GM12865 (cell line): ENCODE measurements around the gene TNF.

Source experiments
- DNase-seq: peaks from one replicate; pipeline ENCODE4 v3.0.0; 2010; ENCODE audit warnings: low read depth
- H3K4me3 ChIP-seq: 2 replicates; pipeline ENCODE4 v1.5.1; 2011; ENCODE audit warnings: mild to moderate bottlenecking, low read depth, low read length, control low read depth
- CTCF ChIP-seq: IDR thresholded peaks from 2 replicates; pipeline ENCODE4 v1.5.1; 2011; ENCODE audit warnings: low read length, control low read depth, low read depth, inconsistent platforms; ENCODE audit not compliant: insufficient read depth; ENCODE audit errors: missing control alignments

Gene TNF

GRCh38 chr6:31575335-31575901, at the start of gene TNF:
Gene TNF, plus strand, starts transcription at chr6:31575565. Its CDS starts 177 bp downstream, at chr6:31575742.
- H3K4me3 ChIP-seq, result peak within 1 kb of the TSS; percentile 73
- no peak for TF ChIP-seq CTCF
- peak; percentile 94 for DNase-seq

DNA sequence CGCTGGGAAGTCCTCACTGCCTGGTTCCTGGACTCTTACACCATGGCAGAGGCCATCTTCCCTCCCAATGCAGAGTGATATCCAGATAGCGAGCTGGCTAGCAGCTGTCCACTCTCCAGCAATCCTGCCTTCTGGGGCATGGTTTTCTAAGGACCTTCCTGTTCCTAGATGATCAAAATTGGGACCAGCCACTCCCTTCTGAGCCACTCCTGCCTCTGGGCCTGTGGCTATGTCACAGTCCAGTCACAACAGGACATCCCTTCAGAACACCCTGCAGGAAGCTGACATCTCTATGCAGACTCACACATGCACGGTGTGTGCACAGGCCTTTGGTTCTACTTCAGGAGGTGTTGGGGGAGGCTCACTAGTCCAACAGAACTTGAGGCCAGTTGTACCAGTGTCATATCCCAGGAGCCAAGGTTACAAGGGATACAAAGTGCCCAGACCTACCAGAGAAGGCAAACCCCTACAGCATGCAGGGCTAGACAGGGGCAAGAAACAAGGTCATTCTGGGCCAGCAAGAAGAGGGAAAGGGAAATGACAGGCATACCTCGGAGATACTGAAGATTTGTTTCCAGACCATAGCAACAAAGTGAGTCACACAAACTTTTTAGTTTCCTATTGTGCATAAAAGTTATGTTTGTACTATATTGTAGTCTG, 49.3 kb upstream of the TNF start:
- no peak for DNase-seq

GRCh38 chr6:31528307-31528777, 47.0 kb upstream of the TNF start:
- TF ChIP-seq CTCF, result no peak
- DNase-seq, result no peak
- H3K4me3 ChIP-seq, result no peak overlapping the region

More for the DNA sequence above, 49.3 kb upstream of the TNF start:
- no peak for TF ChIP-seq CTCF
- no peak overlapping the region for H3K4me3 ChIP-seq

GRCh38 chr6:31528821-31529328, 46.5 kb upstream of the TNF start, which contains the start of gene MCCD1:
Gene MCCD1, plus strand, starts transcription at chr6:31528962. Its CDS starts 53 bp downstream, at chr6:31529015.
- no peak for TF ChIP-seq CTCF
- H3K4me3 ChIP-seq, result no peak within 1 kb of the TSS
- DNase-seq, result no peak

DNA sequence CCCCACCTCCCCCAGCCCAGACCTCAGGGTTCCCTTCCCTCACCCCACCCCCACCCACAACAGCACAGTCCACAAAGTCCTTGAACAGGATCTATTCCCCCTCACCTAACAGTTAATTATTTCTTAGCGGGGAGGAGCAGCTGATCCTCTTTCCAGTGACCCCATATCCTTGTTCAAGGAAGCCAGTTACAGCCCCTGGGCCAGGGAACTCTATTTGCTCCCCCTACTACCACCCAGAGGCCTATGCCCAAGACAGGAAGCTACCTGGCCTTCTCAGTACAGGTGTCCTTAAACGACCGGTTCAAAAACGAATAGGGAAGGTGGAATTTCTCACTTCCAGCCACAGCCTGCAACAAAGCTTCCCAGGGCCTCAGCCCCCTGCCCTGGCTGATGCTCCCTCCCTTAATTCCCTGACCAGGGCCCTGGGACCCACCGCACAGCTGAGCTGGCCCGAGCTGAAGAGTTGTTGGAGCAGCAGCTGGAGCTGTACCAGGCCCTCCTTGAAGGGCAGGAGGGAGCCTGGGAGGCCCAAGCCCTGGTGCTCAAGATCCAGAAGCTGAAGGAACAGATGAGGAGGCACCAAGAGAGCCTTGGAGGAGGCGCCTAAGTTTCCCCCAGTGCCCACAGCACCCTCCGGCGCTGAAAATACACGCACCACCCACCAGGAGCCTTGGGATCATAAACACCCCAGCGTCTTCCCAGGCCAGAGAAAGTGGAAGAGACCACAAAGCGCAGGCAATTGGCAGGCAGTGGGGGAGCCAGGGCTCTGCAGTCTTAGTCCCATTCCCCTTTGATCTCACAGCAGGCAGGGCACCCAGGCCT, 45.8 kb upstream of the TNF start:
- no peak overlapping the region for H3K4me3 ChIP-seq
- no peak for TF ChIP-seq CTCF
- DNase-seq, result no peak

GRCh38 chr6:31530659-31531058, 44.7 kb upstream of the TNF start:
- no peak for TF ChIP-seq CTCF
- H3K4me3 ChIP-seq, result no peak overlapping the region
- no peak for DNase-seq
